ELR (cell line): ENCODE results near the gene PDIA6.
A peak's percentile ranks its signal among the peaks of the same experiment; 100 is the strongest.
"Not testable (repeated sequence)": the region's sequence is repeated elsewhere in the genome, so short reads cannot be mapped to it uniquely, and the experiment has no call there.

ENCODE experiments used
- DNase-seq: peaks from one replicate; pipeline ENCODE4 v3.0.0-alpha.2; 2015; ENCODE audit warnings: low read depth

PDIA6 gene

GRCh38 chr2:10833021-10833420, 20.4 kb upstream of the PDIA6 start:
- DNase-seq, result no peak

GRCh38 chr2:10832203-10832936, 19.8 kb upstream of the PDIA6 start:
- DNase-seq, result peak; percentile 79

GRCh38 chr2:10831400-10831985, 18.9 kb upstream of the PDIA6 start:
- no peak for DNase-seq

GRCh38 chr2:10830641-10831399, 18.2 kb upstream of the PDIA6 start:
- DNase-seq, result no peak

GRCh38 chr2:10830203-10830602, 17.6 kb upstream of the PDIA6 start:
- DNase-seq, result no peak

GRCh38 chr2:10829299-10829698, 16.7 kb upstream of the PDIA6 start:
- DNase-seq, result no peak

- DNase-seq, result no peak
These were observed 15.8 kb upstream of the PDIA6 start for GRCh38 chr2:10828346-10828745.

GRCh38 chr2:10826625-10827024, 14.0 kb upstream of the PDIA6 start:
- no peak for DNase-seq

- DNase-seq, result no peak
These were observed 13.4 kb upstream of the PDIA6 start for GRCh38 chr2:10826026-10826425.

GRCh38 chr2:10824191-10824590, 11.6 kb upstream of the PDIA6 start:
- DNase-seq, result no peak

GRCh38 chr2:10820978-10821695, 8.6 kb upstream of the PDIA6 start:
- DNase-seq, result no peak

- DNase-seq, result no peak
These were observed 8.0 kb upstream of the PDIA6 start for GRCh38 chr2:10820562-10820961.

GRCh38 chr2:10819714-10820314, 7.2 kb upstream of the PDIA6 start:
- no peak for DNase-seq

- DNase-seq, result no peak
These were observed 6.4 kb upstream of the PDIA6 start for GRCh38 chr2:10818984-10819383.

- not testable (repeated sequence) for DNase-seq
These were observed 5.7 kb upstream of the PDIA6 start for GRCh38 chr2:10818305-10818704.

GRCh38 chr2:10817413-10817812, 4.8 kb upstream of the PDIA6 start:
- DNase-seq, result peak; percentile 19

- DNase-seq, result no peak
These were observed 2.2 kb upstream of the PDIA6 start for GRCh38 chr2:10814571-10815331.

GRCh38 chr2:10814142-10814541, 1.6 kb upstream of the PDIA6 start:
- DNase-seq, result no peak

- DNase-seq, result not testable (repeated sequence)
These were observed 866 bp upstream of the PDIA6 start for GRCh38 chr2:10813163-10814138.

GRCh38 chr2:10811517-10811916, 1.1 kb downstream of the PDIA6 start:
- DNase-seq, result peak; percentile 35
